Neural cell (in vitro differentiated cells): ENCODE data around the gene GNAT2.
"Not testable (repeated sequence)": the region's sequence is repeated elsewhere in the genome, so short reads cannot be mapped to it uniquely, and the experiment has no call there.

Experiments
- CTCF ChIP-seq: fragments of 450-650 bp; IDR thresholded peaks from 2 replicates; pipeline ENCODE4 v1.5.1; 2014; ENCODE audit warnings: antibody characterized with exemption, mild to moderate bottlenecking, moderate library complexity; ENCODE audit not compliant: poor library complexity, severe bottlenecking
- EP300 ChIP-seq: fragments of 450-650 bp; conservative IDR thresholded peaks from 2 replicates; pipeline ENCODE4 v1.6.1; 2014; ENCODE audit warnings: antibody characterized with exemption, mild to moderate bottlenecking, moderate library complexity; ENCODE audit not compliant: poor library complexity, severe bottlenecking
- MXI1 ChIP-seq: fragments of 450-650 bp; conservative IDR thresholded peaks from 2 replicates; pipeline ENCODE4 v1.6.1; 2014; ENCODE audit warnings: antibody characterized with exemption, mild to moderate bottlenecking; ENCODE audit not compliant: poor library complexity, severe bottlenecking
- POLR2AphosphoS5 ChIP-seq: IDR thresholded peaks from 2 replicates; pipeline ENCODE4 v1.6.1; 2012
- REST ChIP-seq: IDR thresholded peaks from 2 replicates; pipeline ENCODE4 v1.6.1; 2012; ENCODE audit warnings: borderline replicate concordance
- TAF1 ChIP-seq: IDR thresholded peaks from 2 replicates; pipeline ENCODE4 v1.6.1; 2012; ENCODE audit warnings: low read depth

- not testable (repeated sequence) for TF ChIP-seq CTCF, REST, POLR2AphosphoS5, TAF1, MXI1, EP300
Observed at GRCh38 chr1:109660691-109661026, 41.2 kb upstream of the GNAT2 start.
